OCI-LY7 (cell line): Measurements from ENCODE around the gene NCAM1. TPM values are rescaled to one million over a fixed set of nuclear protein-coding genes. Genes with fewer than 3 reads are reported as not detected.

Source experiments
- BruUV-seq: library from RNA; stranded (reverse); fragments of 400-500 nt; replicated peaks from 2 replicates; lab custom pipeline; 2021; lab: Mats Ljungman, UMichigan
- CTCF ChIA-PET: fragments of 300-600 bp; sonication (Branson Sonifier 250); formaldehyde crosslinking; loops from one replicate; lab custom pipeline; 2022; ENCODE audit warnings: antibody characterized with exemption; ENCODE audit not compliant: unreplicated experiment; lab: Charles Lee
- POLR2A ChIA-PET: fragments of 300-600 bp; sonication (Branson Sonifier 250); formaldehyde crosslinking; loops from one replicate; lab custom pipeline; 2022; ENCODE audit warnings: antibody characterized with exemption; lab: Charles Lee
- DNase-seq: peaks from one replicate; pipeline ENCODE4 v3.0.0-alpha.2; 2015; ENCODE audit warnings: low spot score
- H2AFZ ChIP-seq: fragments of 200-600 bp; sonication (generic), shearing (Covaris generic); 2 replicates; pipeline ENCODE4 v1.6.1; 2014; ENCODE audit warnings: mild to moderate bottlenecking, antibody characterized with exemption, low read length, moderate library complexity
- H3K27ac ChIP-seq: fragments of 200-600 bp; sonication (generic); 2 replicates; pipeline ENCODE4 v1.5.1; 2014; ENCODE audit warnings: mixed run types, low read depth, mild to moderate bottlenecking, moderate library complexity, low read length, inconsistent platforms; ENCODE audit not compliant: poor library complexity, severe bottlenecking
- H3K36me3 ChIP-seq: fragments of 200-600 bp; sonication (generic); 2 replicates; pipeline ENCODE4 v1.6.1; 2014; ENCODE audit warnings: mild to moderate bottlenecking, antibody characterized with exemption, low read length, moderate library complexity, mixed read lengths; ENCODE audit not compliant: insufficient read depth
- H3K4me1 ChIP-seq: fragments of 200-600 bp; sonication (generic); 2 replicates; pipeline ENCODE4 v1.5.1; 2014; ENCODE audit warnings: mild to moderate bottlenecking, low read length; ENCODE audit not compliant: insufficient read depth, poor library complexity, severe bottlenecking
- H3K4me2 ChIP-seq: fragments of 200-600 bp; sonication (generic); 2 replicates; pipeline ENCODE4 v1.6.1; 2014; ENCODE audit warnings: mild to moderate bottlenecking, low read length
- H3K4me3 ChIP-seq: fragments of 200-600 bp; sonication (generic); 2 replicates; pipeline ENCODE4 v1.5.1; 2014; ENCODE audit warnings: mild to moderate bottlenecking, low read depth, low read length; ENCODE audit not compliant: poor library complexity, severe bottlenecking
- H3K79me2 ChIP-seq: fragments of 200-600 bp; sonication (generic); 2 replicates; pipeline ENCODE4 v1.6.1; 2016; ENCODE audit warnings: low read depth, mild to moderate bottlenecking, low read length, moderate library complexity, mixed read lengths; ENCODE audit not compliant: insufficient read depth
- H3K9me2 ChIP-seq: fragments of 200-600 bp; sonication (generic); 2 replicates; pipeline ENCODE4 v1.6.1; 2016; ENCODE audit warnings: mild to moderate bottlenecking, low read length, mixed read lengths; ENCODE audit not compliant: insufficient read depth
- H3K9me3 ChIP-seq: fragments of 200-600 bp; sonication (generic); 2 replicates; pipeline ENCODE4 v1.6.1; 2014; ENCODE audit warnings: mild to moderate bottlenecking, mixed run types, low read length, mixed read lengths
- H4K20me1 ChIP-seq: fragments of 200-600 bp; sonication (generic); 2 replicates; pipeline ENCODE4 v1.6.1; 2014; ENCODE audit warnings: mild to moderate bottlenecking, antibody characterized with exemption, low read length, moderate library complexity, mixed read lengths; ENCODE audit not compliant: insufficient read depth
- EZH2phosphoT487 ChIP-seq: fragments of 200-600 bp; sonication (generic); IDR thresholded peaks from 2 replicates; pipeline ENCODE4 v1.6.1; 2018; ENCODE audit warnings: low read depth, borderline replicate concordance, mild to moderate bottlenecking, mixed run types, antibody characterized with exemption, low read length, moderate library complexity, mixed read lengths
- intact Hi-C: fragments of 100-400 bp; cut with micrococcal nuclease; formaldehyde crosslinking; loops from one replicate; pipeline ENCODE4 v1.10.0; 2022; ENCODE audit not compliant: unreplicated experiment
- total RNA-seq, 2 experiments: library from RNA; depleted of rRNA in 1 of 2; stranded (reverse); fragments of >200 nt in 1 of 2; shearing (Covaris generic) in 1 of 2; gene quantifications; 2 replicates each; pipeline ENCODE4 v1.2.3, GENCODE V29; 2014 to 2022
- TF ChIP-seq, protein P1 (sequence below): fragments of 200-600 bp; sonication (generic); conservative IDR thresholded peaks from 2 replicates; pipeline ENCODE4 v1.5.1; 2014; ENCODE audit warnings: mild to moderate bottlenecking, antibody characterized with exemption, low read length, moderate library complexity, mixed read lengths

Gene NCAM1
- total RNA-seq, 2 experiments from 2014 or later, result not detected

- BruUV-seq, result no TSS peak
- no peak for DNase-seq
- H3K9me2 ChIP-seq, result no peaks in the 10 kb centered on the region
- no peak overlapping the region for H3K4me3 ChIP-seq
- intact Hi-C loops, result no loop called here
- H3K79me2 ChIP-seq, result no peaks in the 10 kb centered on the region
- no peaks in the 10 kb centered on the region for H3K9me3 ChIP-seq
- CTCF ChIA-PET, result no interaction called here
- no peak overlapping the region for H2AFZ ChIP-seq
- no peak overlapping the region for H3K27ac ChIP-seq
- no peak overlapping the region for H3K4me2 ChIP-seq
- no peaks in the 10 kb centered on the region for H3K4me1 ChIP-seq
- no peaks in the 10 kb centered on the region for H3K36me3 ChIP-seq
- no peaks in the 10 kb centered on the region for H4K20me1 ChIP-seq
- POLR2A ChIA-PET, result no interaction called here
- TF ChIP-seq, protein P1, sequence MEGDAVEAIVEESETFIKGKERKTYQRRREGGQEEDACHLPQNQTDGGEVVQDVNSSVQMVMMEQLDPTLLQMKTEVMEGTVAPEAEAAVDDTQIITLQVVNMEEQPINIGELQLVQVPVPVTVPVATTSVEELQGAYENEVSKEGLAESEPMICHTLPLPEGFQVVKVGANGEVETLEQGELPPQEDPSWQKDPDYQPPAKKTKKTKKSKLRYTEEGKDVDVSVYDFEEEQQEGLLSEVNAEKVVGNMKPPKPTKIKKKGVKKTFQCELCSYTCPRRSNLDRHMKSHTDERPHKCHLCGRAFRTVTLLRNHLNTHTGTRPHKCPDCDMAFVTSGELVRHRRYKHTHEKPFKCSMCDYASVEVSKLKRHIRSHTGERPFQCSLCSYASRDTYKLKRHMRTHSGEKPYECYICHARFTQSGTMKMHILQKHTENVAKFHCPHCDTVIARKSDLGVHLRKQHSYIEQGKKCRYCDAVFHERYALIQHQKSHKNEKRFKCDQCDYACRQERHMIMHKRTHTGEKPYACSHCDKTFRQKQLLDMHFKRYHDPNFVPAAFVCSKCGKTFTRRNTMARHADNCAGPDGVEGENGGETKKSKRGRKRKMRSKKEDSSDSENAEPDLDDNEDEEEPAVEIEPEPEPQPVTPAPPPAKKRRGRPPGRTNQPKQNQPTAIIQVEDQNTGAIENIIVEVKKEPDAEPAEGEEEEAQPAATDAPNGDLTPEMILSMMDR, result no peak
- no peak for TF ChIP-seq EZH2phosphoT487
These were observed 40.5 kb downstream of the NCAM1 start for GRCh38 chr11:113001709-113002108.

GRCh38 chr11:113006896-113007445 lies 45.8 kb downstream of the NCAM1 start:
- no peaks in the 10 kb centered on the region for H3K79me2 ChIP-seq
- no TSS peak for BruUV-seq
- no peak overlapping the region for H3K27ac ChIP-seq
- H3K4me2 ChIP-seq, result no peak overlapping the region
- H3K36me3 ChIP-seq, result no peaks in the 10 kb centered on the region
- intact Hi-C loops, result no loop called here
- no peak for DNase-seq
- ChIA-PET CTCF (no interaction called here), POLR2A (no interaction called here)
- no peak overlapping the region for H2AFZ ChIP-seq
- H3K9me3 ChIP-seq, result no peaks in the 10 kb centered on the region
- H3K4me1 ChIP-seq, result no peaks in the 10 kb centered on the region
- H4K20me1 ChIP-seq, result no peaks in the 10 kb centered on the region
- no peaks in the 10 kb centered on the region for H3K9me2 ChIP-seq
- no peak overlapping the region for H3K4me3 ChIP-seq
- TF ChIP-seq EZH2phosphoT487, result no peak
- TF ChIP-seq, protein P1, result no peak

DNA sequence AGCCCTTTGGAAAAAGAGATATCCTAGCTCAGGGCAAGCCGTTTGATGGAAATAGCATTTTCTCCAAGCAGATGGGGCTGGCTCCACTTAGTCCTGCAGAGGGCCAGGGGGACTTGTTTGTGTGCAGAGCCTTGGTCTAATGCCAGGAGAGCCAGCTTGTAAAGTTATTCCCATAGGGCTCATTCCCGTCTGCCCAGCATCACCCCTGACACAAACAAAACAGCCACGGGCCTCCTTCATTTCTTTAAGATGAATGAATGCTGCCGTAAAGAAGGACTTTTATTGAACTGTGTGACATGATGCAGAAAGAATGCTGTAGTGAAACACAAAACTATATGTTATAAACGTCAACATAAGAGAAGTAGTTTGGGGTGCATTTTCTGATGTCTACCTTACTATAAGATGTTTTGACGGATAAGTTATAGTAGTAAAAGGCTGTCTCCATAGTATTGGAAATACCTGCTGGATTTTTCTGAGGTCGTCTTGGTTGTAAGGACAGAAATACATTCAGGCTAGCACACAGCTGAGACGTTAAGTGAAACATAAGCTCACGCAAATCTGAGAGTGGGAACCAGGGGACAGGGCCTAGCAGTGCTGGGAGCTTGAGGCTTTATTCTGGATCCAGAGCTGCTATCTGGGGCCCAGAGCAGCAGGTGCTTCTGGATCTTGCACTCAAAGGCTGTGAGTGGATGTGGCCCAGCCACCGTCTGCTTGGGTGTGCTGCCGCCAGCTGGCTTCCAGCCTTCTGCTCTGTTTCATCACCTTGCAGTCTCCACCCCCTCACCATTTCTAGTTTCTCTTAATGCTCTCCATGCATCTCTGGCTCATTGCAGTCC lies 53.3 kb downstream of the NCAM1 start:
- H3K4me3 ChIP-seq, result no peak overlapping the region
- TF ChIP-seq, protein P1, result no peak
- no peak for TF ChIP-seq EZH2phosphoT487
- DNase-seq, result no peak
- no peaks in the 10 kb centered on the region for H3K79me2 ChIP-seq
- no peaks in the 10 kb centered on the region for H4K20me1 ChIP-seq
- no peak overlapping the region for H2AFZ ChIP-seq
- POLR2A ChIA-PET, result interaction anchor here (0.6 kb wide), 1 partner anchor 14 kb away, joined by 3 read pairs; no protein-coding TSS in a partner anchor
- H3K27ac ChIP-seq, result no peak overlapping the region
- no peaks in the 10 kb centered on the region for H3K9me3 ChIP-seq
- no peaks in the 10 kb centered on the region for H3K9me2 ChIP-seq
- H3K4me2 ChIP-seq, result no peak overlapping the region
- no TSS peak for BruUV-seq
- no peaks in the 10 kb centered on the region for H3K4me1 ChIP-seq
- CTCF ChIA-PET, result no interaction called here
- H3K36me3 ChIP-seq, result no peaks in the 10 kb centered on the region
- intact Hi-C loops, result no loop called here
